ENCODE measurements around the gene MED27. TPM values are rescaled to one million over a fixed set of nuclear protein-coding genes. Genes with fewer than 3 reads are reported as not detected.
A peak's percentile ranks its signal among the peaks of the same experiment; 100 is the strongest.

Gene MED27
- total and polyA plus RNA-seq, 9 of the 15 experiments (the other 6 are each of a cell fraction or from before 2014, with no cell fraction given), result 24.4 to 91.0 (median 36.1) TPM

DNA sequence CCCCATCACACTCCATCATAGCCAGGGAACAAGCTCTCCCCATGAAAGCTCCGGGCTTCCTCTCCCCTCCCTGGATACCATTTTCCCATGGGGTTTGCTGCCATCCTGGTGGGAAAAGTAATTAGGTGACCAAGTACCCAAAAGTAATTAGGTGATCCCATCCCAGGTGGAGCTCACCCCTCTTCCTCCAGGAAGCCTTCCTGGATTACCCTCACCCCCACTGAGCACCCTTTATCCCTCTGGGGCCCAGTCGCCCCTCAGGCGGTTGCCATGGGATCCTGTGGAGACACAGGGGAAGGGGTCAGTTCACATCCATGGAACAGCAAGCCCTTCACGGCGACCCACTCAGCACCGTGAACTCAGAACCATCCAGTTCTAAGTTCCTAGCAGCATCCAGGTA is 265.0 kb downstream of the MED27 start:
- FAIRE-seq (no peak), ATAC-seq (no peak), DNase-seq (ENCODE audit: extremely low read depth in 1 of 4, low spot score in 3 of 4) (no peak)
- ChIA-PET CTCF (ENCODE audit: low intra/inter-chr PET ratio) (no interaction called here), POLR2A (no interaction called here)
- Histone ChIP-seq H3K4me1 (replicated peaks in 1 of 2; ENCODE audit: control insufficient read depth in 2 of 2, insufficient read depth in 2 of 2, low read length in 2 of 2) (no peaks in the 10 kb centered on the region; a peak in 1 of 5 replicates), H3K36me3 (ENCODE audit: control insufficient read depth, insufficient read depth, low read length) (no peaks in the 10 kb centered on the region), H3K27ac (ENCODE audit: extremely low read depth, low read depth, low read length) (no peak overlapping the region), H3K9ac (ENCODE audit: insufficient read depth in 1 of 2, low read depth in 2 of 2, low read length in 2 of 2) (no peak overlapping the region), H4K20me1 (replicated peaks; ENCODE audit: control insufficient read depth, insufficient read depth, low read length) (peaks cover 12% of the 10 kb centered on the region), H3K4me3 (no peak overlapping the region), H3K9me1 (ENCODE audit: control insufficient read depth, insufficient read depth, low read length) (no peaks in the 10 kb centered on the region), H3K27me3 (ENCODE audit: control insufficient read depth in 2 of 2, insufficient read depth in 2 of 2, low read length in 2 of 2) (peaks cover 40 to 82% of the 10 kb centered on the region in 2 experiments), H2AFZ (ENCODE audit: low read depth, low read length) (no peak overlapping the region), H3K79me2 (ENCODE audit: control insufficient read depth, insufficient read depth, low read length) (no peaks in the 10 kb centered on the region), H3K9me3 (replicated peaks; ENCODE audit: control insufficient read depth, insufficient read depth, low read depth, low read length) (no peaks in the 10 kb centered on the region), H3K4me2 (ENCODE audit: insufficient read depth, low read length) (no peak overlapping the region)
- peak; percentile 96 for TF ChIP-seq ZFP36 (IDR thresholded peaks at IDR 0.05; ENCODE audit: low read depth, low read length, partially characterized antibody)
- TF ChIP-seq, protein P1, sequence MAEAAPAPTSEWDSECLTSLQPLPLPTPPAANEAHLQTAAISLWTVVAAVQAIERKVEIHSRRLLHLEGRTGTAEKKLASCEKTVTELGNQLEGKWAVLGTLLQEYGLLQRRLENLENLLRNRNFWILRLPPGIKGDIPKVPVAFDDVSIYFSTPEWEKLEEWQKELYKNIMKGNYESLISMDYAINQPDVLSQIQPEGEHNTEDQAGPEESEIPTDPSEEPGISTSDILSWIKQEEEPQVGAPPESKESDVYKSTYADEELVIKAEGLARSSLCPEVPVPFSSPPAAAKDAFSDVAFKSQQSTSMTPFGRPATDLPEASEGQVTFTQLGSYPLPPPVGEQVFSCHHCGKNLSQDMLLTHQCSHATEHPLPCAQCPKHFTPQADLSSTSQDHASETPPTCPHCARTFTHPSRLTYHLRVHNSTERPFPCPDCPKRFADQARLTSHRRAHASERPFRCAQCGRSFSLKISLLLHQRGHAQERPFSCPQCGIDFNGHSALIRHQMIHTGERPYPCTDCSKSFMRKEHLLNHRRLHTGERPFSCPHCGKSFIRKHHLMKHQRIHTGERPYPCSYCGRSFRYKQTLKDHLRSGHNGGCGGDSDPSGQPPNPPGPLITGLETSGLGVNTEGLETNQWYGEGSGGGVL (CRISPR knock-in tag; IDR thresholded peaks at IDR 0.05), result no peak
- TF ChIP-seq RBM25 (IDR thresholded peaks at IDR 0.05; ENCODE audit: low read depth, low read length, severe bottlenecking), result peak; percentile 4
- TF ChIP-seq WHSC1 (IDR thresholded peaks at IDR 0.05; ENCODE audit: low read length), result no peak
- TF ChIP-seq ZNF436 (CRISPR knock-in tag; IDR thresholded peaks at IDR 0.05), result 0 out of 2 replicates have a peak, but pooled peaks have one; percentile 60
- intact Hi-C loops (cut with micrococcal nuclease) (no loop called here), in situ Hi-C loops (cut with MboI) (no loop called here)
- BruUV-seq (replicated peaks), result no TSS peak
- 6% methylated on average over 6 of the region's 6 CpGs for WGBS (ENCODE audit: insufficient coverage, low coverage, missing lambda C conversion rate)

Data from K562 (cell line).